HG02763 (cell line): ENCODE results near the gene DPP6.

Experiments used
- ATAC-seq: cut with Tn5 transposase; IDR thresholded peaks from one replicate; pipeline ENCODE4 v1.9.1; 2021; ENCODE audit warnings: mild to moderate bottlenecking, moderate library complexity; ENCODE audit not compliant: unreplicated experiment

Gene DPP6

GRCh38 chr7:154512121-154512833, 460.1 kb downstream of the DPP6 start:
- ATAC-seq = no peak

- no peak for ATAC-seq
Observed at GRCh38 chr7:154517768-154518167, 465.6 kb downstream of the DPP6 start.

- ATAC-seq = no peak
Observed at GRCh38 chr7:154519229-154519628, 467.0 kb downstream of the DPP6 start.

- no peak for ATAC-seq
Observed at GRCh38 chr7:154530136-154530535, 477.9 kb downstream of the DPP6 start.

GRCh38 chr7:154532771-154533170, 480.6 kb downstream of the DPP6 start:
- ATAC-seq = no peak

- no peak for ATAC-seq
Observed at GRCh38 chr7:154540596-154540995, 488.4 kb downstream of the DPP6 start.

- ATAC-seq = no peak
Observed at GRCh38 chr7:154541606-154542005, 489.4 kb downstream of the DPP6 start.

GRCh38 chr7:154546946-154547587, 494.9 kb downstream of the DPP6 start:
- ATAC-seq = no peak

GRCh38 chr7:154553711-154554265, 501.6 kb downstream of the DPP6 start:
- no peak for ATAC-seq

- ATAC-seq = no peak
Observed at GRCh38 chr7:154559454-154559853, 507.3 kb downstream of the DPP6 start.

GRCh38 chr7:154564676-154565075, 512.5 kb downstream of the DPP6 start:
- no peak for ATAC-seq

- no peak for ATAC-seq
Observed at GRCh38 chr7:154566877-154567276, 514.7 kb downstream of the DPP6 start.

GRCh38 chr7:154568346-154568745, 516.1 kb downstream of the DPP6 start:
- ATAC-seq = no peak

- ATAC-seq = no peak
Observed at GRCh38 chr7:154569916-154570315, 517.7 kb downstream of the DPP6 start.

GRCh38 chr7:154571772-154572171, 519.6 kb downstream of the DPP6 start:
- ATAC-seq = no peak

- ATAC-seq = no peak
Observed at GRCh38 chr7:154574235-154574634, 522.0 kb downstream of the DPP6 start.

GRCh38 chr7:154575497-154575896, 523.3 kb downstream of the DPP6 start:
- ATAC-seq = no peak

- ATAC-seq = no peak
Observed at GRCh38 chr7:154576604-154577003, 524.4 kb downstream of the DPP6 start.

GRCh38 chr7:154577141-154577873, 525.1 kb downstream of the DPP6 start:
- no peak for ATAC-seq

GRCh38 chr7:154578336-154578735, 526.1 kb downstream of the DPP6 start:
- ATAC-seq = no peak

- no peak for ATAC-seq
Observed at GRCh38 chr7:154579711-154580110, 527.5 kb downstream of the DPP6 start.
